HG02973 (cell line): ENCODE data around the gene PIEZO1.

Experiments
- ATAC-seq: cut with Tn5 transposase; IDR thresholded peaks from one replicate; pipeline ENCODE4 v1.9.1; 2021; ENCODE audit warnings: moderate library complexity; ENCODE audit not compliant: unreplicated experiment

The PIEZO1 gene

GRCh38 chr16:88723507-88723887 lies 61.5 kb downstream of the PIEZO1 start:
- no peak for ATAC-seq

DNA sequence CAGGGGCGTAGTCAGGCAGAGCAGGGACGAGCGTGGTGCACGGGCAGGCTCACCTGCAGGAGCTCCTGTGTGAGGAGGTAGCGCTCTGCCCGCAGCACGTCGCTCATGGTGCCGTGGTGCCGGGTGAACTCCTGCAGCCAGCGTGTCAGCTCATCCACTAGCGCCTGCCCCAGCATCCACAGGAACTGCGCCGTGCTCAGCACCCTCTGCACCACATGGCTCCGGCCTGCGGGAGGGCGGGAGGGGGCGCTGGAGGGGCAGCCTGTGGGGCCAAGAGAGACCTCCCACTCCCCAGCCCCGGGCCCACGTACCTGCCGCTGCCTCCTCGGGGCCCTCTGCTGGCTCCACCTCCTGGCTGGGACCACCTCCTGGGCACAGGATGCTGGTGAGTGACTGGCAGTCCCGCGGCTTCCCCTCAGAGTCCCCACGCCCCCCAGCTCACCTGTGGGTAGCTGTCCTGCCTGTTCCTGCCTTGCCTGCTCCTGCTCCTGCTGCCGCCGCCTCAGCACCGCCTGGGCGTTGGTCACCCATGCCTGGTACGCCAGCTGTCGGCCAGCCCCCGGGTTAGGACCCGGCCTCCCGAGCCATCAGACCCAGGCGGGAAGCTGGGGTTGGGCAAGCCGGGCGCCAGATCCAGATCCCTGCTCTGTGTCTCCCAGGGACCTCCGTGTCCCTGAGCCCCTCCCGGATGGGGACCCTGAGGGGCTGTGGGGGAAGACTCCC lies 62.1 kb downstream of the PIEZO1 start:
- no peak for ATAC-seq

DNA sequence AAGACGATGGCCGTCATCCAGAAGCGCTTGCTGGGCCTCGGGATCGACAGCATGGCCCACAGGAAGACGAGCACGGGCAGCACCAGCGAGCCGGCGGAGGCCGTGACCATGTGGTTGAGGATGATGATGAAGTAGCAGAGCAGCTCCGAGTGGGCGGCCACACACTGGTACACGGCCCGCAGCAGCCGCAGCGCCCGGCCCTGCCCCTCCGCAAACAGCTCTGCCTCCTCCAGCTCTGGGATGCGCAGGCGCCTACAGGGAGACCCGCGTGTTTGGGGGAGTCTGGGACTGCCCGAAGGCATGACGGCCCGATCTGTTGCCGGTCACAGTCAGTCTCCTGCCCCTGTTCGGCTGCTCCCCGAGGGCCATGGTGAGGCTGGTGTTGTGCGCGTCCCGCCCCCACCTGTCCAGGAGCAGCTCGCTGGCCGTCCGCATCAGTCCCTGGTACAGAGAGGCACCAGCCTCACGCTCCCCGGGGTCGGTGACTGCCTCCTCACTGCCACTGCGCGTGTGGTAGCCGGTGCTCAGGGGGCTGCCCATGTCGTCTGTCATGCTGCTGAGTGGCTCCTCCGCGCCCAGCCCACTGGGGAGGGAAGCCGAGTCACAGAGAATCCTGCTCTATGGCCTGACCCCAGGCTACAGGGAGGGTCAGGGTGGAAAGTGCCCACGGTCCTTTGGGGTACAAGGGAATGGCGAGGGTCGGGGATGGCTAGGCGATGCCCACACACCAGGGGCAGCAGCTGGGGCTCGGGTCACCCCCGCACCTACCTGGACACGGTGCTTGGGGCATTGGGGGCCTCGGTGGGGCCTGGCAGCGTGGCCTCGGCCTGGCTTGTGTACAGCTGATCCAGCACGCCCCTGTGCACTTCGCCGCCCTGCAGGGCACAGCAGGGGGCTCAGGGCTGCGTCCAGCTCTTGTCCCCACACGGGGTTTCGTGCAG lies 62.9 kb downstream of the PIEZO1 start:
- no peak for ATAC-seq

DNA sequence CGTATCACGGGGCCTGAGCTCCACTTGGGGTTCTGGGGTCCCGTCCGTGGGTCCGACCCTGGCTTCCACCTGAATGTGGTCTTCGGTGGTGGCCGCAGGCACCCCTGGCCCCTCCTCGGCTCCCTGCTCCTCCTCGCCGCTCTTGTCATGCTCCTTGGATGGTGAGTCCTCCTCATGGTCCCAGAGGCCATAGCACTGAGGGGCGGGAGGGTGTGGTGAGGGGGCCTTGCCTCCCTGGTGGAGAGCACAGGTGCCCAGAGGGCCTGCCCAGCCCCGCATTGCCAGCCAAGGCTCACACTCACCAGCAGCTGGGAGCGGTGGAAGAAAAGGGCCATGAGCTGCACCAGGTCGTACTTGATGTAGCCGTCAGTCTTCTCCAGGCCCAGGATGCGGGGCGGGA lies 63.8 kb downstream of the PIEZO1 start:
- no peak for ATAC-seq

DNA sequence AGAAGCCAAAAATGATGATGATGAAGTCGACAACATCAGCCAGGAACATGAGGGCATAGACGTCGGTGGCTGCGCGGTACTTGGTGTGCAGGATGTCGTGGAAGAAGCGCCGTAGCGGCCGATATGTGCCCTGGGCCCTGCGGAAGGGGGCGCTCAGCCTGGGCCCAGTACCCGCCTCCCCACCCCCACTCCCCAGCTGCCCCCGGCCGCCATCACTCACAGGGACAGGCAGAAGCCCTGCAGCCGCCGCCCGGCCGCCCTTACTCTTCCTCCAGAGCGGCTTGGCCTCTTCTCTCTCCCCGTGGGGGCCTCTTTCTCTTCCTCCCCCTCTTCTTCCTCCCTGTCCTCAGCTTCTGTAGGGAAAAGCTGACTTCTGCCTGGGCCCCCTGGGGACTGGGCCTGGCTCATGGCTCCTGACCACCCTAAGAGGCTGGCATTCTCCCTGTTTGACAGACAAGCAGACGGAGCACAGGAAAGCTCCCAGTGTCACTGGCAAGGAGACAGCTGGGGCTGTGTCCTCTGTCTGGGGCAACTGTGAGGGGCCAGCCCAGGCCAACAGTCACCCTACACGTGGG lies 64.5 kb downstream of the PIEZO1 start:
- no peak for ATAC-seq

DNA sequence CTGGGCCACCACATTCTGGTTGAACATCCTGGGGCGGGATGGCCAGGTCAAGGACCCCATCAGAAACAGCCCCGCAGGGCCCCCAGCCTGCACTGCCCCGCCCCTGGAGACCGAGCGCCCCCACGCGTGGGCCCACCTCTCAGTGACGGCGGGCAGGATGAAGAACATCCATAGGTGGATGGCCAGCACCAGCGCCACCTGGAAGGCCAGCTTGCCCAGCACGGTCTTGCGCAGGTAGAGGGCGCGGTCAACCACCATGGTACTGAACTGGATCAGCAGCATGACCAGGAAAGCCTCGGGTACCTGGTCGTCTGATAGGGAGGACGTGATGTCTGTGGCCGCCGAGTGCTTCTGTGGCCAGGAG lies 65.1 kb downstream of the PIEZO1 start:
- ATAC-seq: no peak

GRCh38 chr16:88719267-88719932 lies 65.6 kb downstream of the PIEZO1 start:
- no peak for ATAC-seq

DNA sequence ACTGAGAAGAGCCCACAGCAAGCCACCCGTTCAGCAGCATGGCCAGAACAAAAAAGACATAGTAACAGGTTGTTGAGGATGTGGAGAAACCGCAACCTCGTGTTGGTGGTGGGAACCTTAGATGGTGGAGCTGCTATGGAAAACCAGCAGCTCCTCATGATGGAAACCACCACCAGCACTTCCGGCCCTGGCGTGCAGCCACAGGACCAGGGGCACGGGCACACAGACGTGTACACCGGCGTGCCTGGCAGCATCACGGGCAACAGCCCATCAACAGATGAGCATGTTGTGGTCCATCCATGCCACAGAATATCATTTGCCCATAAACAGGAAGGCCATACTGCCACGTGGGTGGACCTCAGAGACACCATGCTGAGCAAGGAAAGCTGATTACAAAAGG lies 66.8 kb downstream of the PIEZO1 start:
- ATAC-seq: no peak

DNA sequence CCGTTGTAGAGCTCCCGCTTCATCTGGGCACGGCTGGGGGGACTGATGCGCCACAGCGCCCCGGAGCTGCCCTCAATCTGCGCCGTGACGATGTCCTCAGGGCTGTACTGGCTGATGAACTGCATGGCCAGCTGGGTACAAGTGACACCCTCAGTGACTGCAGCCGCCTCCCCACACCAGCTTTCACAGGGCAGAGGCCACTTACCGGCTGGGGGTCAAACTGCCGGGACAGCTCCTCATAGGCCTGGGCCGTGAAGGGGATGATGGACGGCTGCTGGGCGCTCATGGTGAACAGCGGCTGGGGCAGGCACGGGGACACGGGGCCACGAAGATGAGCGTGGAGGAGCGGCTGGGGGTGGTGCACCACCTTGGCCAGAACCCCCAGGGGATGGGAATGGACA lies 68.4 kb downstream of the PIEZO1 start:
- no peak for ATAC-seq

DNA sequence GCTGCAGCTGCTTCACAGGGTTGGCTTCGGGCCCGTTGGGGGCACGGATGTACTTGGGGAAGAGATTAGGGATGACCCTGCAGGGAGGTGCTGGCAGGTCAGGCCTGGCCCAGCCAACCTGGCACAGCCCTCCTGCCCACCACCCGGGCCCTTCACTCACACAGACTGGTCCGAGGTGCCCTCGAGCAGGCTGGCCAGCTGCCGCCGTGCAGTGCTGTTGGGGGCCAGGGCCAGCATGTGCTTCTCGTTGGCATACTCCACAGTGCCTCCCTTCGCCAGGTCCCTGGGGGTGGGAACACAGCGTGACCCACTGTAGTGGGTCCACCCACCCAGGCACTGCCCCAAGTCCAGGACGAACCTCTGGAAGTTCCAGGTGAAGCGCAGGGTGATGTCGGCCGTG lies 68.8 kb downstream of the PIEZO1 start:
- ATAC-seq: no peak

- no peak for ATAC-seq
Measured at GRCh38 chr16:88715312-88716190, 69.5 kb downstream of the PIEZO1 start.

DNA sequence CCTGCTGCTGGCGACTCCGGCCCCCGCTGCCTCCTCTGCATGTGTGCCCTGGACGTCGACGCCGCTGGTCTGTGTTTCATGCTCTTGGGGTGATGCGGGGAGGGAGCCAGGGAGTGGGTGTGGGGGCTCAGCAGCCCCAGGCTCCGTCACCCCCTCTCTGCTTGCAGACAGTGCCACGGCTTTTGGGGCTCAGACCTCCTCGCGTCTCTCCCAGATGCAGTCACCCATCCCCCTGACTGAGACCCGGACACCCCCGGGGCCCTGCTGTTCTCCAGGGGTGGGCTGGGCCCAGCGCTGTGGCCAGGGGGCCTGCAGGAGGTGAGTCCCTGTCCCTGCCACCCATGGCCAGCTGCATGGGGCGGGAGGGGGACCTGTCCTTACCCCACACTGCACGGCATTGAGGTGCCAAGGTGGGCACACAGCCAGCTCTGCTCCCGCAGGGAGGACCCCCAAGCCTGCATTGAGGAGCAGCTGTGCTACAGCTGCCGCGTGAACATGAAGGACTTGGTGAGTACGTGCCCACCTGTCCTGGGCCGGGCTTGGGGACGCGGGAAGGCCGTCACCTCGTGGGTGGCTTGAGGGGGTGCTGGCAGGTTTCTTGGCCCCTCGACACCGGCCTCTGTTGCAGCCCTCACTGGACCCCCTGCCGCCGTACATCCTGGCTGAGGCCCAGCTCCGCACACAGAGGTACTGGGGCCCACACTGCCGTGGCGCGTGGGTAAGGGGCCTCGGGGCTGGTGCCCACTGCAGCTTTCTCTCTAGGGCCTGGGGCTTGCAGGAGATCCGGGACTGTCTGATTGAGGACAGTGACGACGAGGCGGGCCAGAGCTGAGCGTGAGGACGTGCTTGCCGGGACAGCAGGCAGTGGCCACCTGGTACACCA lies 70.4 kb downstream of the PIEZO1 start:
- no peak for ATAC-seq

- no peak for ATAC-seq
Measured at GRCh38 chr16:88713568-88714419, 71.2 kb downstream of the PIEZO1 start.

DNA sequence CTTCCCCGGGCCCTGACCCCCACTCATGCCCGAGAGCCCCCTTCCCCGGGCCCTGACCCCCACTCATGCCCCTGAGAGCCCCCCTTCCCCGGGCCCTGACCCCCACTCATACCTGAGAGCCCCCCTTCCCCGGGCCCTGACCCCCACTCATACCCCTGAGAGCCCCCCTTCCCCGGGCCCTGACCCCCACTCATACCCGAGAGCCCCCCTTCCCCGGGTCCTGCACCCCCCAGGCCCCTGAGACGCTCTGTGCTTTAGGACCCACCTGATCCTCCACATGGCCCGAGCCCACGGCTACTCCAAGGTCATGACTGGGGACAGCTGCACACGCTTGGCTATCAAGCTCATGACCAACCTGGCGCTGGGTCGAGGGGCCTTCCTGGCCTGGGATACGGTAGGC lies 72.0 kb downstream of the PIEZO1 start:
- no peak for ATAC-seq

DNA sequence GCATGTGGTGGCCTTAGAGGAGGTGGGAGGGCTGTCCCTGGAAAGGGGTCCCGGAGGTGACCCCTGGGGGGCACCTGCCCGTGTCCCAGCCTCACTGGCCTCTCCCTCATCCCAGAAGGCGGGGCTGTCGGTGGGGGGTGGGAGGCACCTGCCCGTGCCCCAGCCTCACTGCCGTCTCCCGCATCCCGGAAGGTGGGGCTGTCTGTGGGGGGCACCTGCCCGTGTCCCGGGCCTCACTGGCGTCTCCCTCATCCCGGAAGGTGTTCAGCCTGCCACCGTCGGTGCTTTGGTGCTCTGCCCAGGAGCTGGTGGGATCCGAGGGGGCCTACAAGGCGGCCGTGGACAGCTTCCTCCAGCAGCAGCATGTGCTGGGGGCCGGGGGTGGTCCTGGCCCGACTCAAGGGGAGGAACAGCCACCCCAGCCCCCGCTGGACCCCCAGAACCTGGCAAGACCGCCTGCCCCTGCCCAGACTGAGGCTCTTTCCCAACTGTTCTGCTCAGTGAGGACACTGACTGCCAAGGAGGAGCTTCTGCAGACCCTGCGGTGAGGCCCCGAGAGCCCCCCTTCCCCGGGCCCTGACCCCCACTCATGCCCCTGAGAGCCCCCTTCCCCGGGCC lies 72.5 kb downstream of the PIEZO1 start:
- no peak for ATAC-seq

- ATAC-seq: no peak
Measured at GRCh38 chr16:88711750-88712340, 73.2 kb downstream of the PIEZO1 start.

GRCh38 chr16:88710556-88710955 lies 74.5 kb downstream of the PIEZO1 start:
- no peak for ATAC-seq
